Measurements from ENCODE around the gene CALD1. TPM values are rescaled to one million over a fixed set of nuclear protein-coding genes. Genes with fewer than 3 reads are reported as not detected.

The CALD1 gene
- total RNA-seq, 1 donor: 3,507 TPM

DNA sequence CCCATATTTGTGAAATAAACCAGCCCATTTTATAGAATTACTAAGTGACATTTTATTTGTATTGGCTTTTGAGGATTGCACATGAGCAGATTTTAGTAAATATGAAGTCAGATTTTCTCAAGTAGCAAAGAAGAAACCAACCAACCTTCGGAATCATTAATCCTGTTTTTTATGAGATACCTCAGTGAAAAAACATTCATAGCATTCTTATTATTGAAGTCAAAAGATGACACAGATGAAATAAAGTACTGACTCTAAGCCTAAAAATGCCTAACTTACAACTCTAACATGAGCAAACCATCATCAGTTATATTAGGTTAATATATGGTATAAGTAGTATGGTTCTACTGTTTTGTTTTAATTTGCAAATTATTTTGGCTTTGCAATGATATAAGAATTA, 147.0 kb downstream of the CALD1 start:
- DNase-seq (ENCODE audit: low read depth): no peak
- no peak overlapping the region for H3K4me3 ChIP-seq (ENCODE audit: low read depth, low read length)
- TF ChIP-seq, protein P1, sequence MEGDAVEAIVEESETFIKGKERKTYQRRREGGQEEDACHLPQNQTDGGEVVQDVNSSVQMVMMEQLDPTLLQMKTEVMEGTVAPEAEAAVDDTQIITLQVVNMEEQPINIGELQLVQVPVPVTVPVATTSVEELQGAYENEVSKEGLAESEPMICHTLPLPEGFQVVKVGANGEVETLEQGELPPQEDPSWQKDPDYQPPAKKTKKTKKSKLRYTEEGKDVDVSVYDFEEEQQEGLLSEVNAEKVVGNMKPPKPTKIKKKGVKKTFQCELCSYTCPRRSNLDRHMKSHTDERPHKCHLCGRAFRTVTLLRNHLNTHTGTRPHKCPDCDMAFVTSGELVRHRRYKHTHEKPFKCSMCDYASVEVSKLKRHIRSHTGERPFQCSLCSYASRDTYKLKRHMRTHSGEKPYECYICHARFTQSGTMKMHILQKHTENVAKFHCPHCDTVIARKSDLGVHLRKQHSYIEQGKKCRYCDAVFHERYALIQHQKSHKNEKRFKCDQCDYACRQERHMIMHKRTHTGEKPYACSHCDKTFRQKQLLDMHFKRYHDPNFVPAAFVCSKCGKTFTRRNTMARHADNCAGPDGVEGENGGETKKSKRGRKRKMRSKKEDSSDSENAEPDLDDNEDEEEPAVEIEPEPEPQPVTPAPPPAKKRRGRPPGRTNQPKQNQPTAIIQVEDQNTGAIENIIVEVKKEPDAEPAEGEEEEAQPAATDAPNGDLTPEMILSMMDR (IDR thresholded peaks at IDR 0.05; ENCODE audit: insufficient read depth, low read depth, low read length): no peak

DNA sequence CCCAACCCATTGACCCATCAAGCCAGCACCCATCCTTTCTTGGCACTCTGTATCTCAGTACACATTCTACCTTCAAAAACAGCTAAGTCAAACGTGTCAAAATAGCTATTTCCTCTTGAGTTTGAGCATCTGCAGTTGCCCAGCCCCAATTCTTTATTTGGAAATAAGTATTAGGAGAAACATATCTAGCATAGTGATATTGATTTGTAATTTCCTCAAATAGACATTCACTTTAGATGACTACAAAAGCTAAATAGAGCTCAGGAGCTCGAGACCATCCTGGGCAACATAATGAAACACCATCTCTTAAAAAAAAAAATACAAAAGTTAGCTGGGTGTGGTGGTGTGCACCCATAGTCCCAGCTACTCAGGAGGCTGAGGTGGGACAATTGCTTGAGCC, 147.6 kb downstream of the CALD1 start:
- H3K4me3 ChIP-seq (ENCODE audit: low read depth, low read length): no peak overlapping the region
- DNase-seq (ENCODE audit: low read depth): no peak
- TF ChIP-seq, protein P1 (IDR thresholded peaks at IDR 0.05; ENCODE audit: insufficient read depth, low read depth, low read length): no peak

DNA sequence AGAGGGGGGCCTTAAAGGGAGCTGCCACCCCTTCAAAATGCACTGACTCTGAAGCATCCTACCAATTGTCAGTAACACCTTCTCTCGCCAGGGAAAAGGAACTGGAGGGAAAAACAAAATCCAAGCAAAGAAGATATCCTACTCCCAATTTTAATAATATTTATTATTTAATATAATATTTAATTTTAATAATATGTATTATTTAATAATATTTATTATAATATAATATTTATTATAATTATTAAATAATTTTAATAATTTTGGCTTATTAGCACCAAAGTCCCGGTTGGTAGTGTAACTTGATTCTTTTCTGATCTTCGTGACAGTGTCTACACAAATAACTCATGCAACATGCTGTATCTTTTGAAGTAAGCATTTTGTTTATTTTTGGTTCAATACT, 148.3 kb downstream of the CALD1 start:
- TF ChIP-seq, protein P1 (IDR thresholded peaks at IDR 0.05; ENCODE audit: insufficient read depth, low read depth, low read length): no peak
- H3K4me3 ChIP-seq (ENCODE audit: low read depth, low read length): no peak overlapping the region
- no peak for DNase-seq (ENCODE audit: low read depth)

DNA sequence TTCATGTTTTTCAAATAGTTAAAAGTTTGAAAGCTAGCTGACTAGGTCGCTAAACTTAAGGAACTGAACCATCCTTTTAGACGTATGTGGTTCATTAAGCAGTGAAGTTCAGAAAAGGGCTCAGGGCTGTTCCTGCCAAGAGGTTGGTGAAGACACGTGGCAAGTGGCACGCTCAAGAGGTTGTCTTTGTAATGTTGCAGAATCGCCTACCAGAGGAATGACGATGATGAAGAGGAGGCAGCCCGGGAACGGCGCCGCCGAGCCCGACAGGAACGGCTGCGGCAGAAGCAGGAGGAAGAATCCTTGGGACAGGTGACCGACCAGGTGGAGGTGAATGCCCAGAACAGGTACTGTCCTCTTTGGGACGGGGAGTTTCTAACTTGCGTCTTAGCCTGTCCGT, 149.1 kb downstream of the CALD1 start:
- TF ChIP-seq, protein P1 (IDR thresholded peaks at IDR 0.05; ENCODE audit: insufficient read depth, low read depth, low read length): no peak
- H3K4me3 ChIP-seq (ENCODE audit: low read depth, low read length): no peak overlapping the region
- no peak for DNase-seq (ENCODE audit: low read depth)

DNA sequence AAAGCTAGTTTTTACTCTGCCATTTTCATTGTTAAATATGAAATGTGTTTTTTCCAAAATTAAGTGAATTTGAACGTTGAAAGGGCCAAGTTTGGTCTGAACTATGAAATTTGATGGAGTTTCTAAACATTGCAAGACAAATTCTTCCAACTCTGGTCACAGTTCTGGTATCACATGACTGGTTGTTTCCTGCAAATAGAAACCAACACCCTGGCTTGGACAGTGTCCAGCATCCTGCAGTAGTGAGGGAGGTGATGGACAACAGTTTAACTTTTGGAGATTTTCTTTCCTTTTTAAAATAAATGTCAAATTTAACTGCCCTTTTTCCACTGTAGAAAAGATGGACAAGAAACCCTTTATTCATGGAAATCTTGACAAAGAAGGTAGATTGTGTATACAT, 152.1 kb downstream of the CALD1 start:
- no peak overlapping the region for H3K4me3 ChIP-seq (ENCODE audit: low read depth, low read length)
- TF ChIP-seq, protein P1 (IDR thresholded peaks at IDR 0.05; ENCODE audit: insufficient read depth, low read depth, low read length): no peak
- DNase-seq (ENCODE audit: low read depth): peak; percentile 60

DNA sequence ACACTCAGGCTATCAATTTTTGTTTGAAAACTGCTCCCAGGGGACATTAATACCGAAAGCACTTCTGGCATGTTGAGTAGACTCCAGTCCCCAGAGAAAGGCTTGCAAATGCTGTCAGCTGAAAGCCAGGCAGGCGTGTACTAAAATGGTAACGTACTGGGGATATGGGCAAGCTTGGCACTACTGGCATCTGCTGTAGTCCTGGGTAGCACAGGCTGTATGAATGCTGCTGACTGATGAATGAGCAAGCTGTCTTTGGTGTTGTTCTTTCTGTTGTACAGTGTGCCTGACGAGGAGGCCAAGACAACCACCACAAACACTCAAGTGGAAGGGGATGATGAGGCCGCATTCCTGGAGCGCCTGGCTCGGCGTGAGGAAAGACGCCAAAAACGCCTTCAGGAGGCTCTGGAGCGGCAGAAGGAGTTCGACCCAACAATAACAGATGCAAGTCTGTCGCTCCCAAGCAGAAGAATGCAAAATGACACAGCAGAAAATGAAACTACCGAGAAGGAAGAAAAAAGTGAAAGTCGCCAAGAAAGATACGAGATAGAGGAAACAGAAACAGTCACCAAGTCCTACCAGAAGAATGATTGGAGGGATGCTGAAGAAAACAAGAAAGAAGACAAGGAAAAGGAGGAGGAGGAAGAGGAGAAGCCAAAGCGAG, 153.4 kb downstream of the CALD1 start:
- no peak overlapping the region for H3K4me3 ChIP-seq (ENCODE audit: low read depth, low read length)
- TF ChIP-seq, protein P1 (IDR thresholded peaks at IDR 0.05; ENCODE audit: insufficient read depth, low read depth, low read length): no peak
- peak; percentile 53 for DNase-seq (ENCODE audit: low read depth)

Data from fibroblast of villous mesenchyme (primary cell).